ENCODE measurements around the gene STARD9. TPM values are rescaled to one million over a fixed set of nuclear protein-coding genes. Genes with fewer than 3 reads are reported as not detected.

The STARD9 gene
- total and polyA plus RNA-seq, 2 of the 13 experiments (the other 11 are each of a cell fraction or from before 2014, with no cell fraction given), result 5.3 to 7.5 TPM

GRCh38 chr15:42575188-42576039, at the start of gene STARD9 (continued):
- peak; percentile 44; the same call in 1 of the 2 replicates for TF ChIP-seq ZNF552 (CRISPR knock-in tag; IDR thresholded peaks at IDR 0.05; ENCODE audit: borderline replicate concordance)
- TF ChIP-seq BCL3 (CRISPR knock-in tag; IDR thresholded peaks at IDR 0.05), result peak; percentile 88
- no peak for TF ChIP-seq SCMH1 (CRISPR knock-in tag; IDR thresholded peaks at IDR 0.05; ENCODE audit: borderline replicate concordance)
- TF ChIP-seq HMGXB4 (CRISPR knock-in tag; IDR thresholded peaks at IDR 0.05; ENCODE audit: borderline replicate concordance in 1 of 2, low read depth in 1 of 2), result peak; percentile 8 to 74; a peak in 2 of 4 replicates
- no peak for TF ChIP-seq HCFC1 (IDR thresholded peaks at IDR 0.05; ENCODE audit: low read depth, low read length)
- no peak for TF ChIP-seq ZNF33B (CRISPR knock-in tag; IDR thresholded peaks at IDR 0.05)
- TF ChIP-seq ZMYM3 (CRISPR knock-in tag; IDR thresholded peaks at IDR 0.05), result no peak
- 0 out of 2 replicates have a peak, but pooled peaks have one; percentile 53 for TF ChIP-seq ZNF12 (CRISPR knock-in tag; IDR thresholded peaks at IDR 0.05)
- 0 out of 2 replicates have a peak, but pooled peaks have one; percentile 89 for TF ChIP-seq PCBP1 (IDR thresholded peaks at IDR 0.05; ENCODE audit: borderline replicate concordance, low read depth, low read length)
- TF ChIP-seq HIC2 (CRISPR knock-in tag; IDR thresholded peaks at IDR 0.05; ENCODE audit: low read depth), result peak; percentile 80; the same call in 1 of the 2 replicates
- peak; percentile 29 for TF ChIP-seq KLF6 (CRISPR knock-in tag; IDR thresholded peaks at IDR 0.05)
- no peak for TF ChIP-seq HDAC2 (CRISPR knock-in tag; IDR thresholded peaks at IDR 0.05)
- TF ChIP-seq LCORL (IDR thresholded peaks at IDR 0.05), result no peak
- peak; percentile 88 for TF ChIP-seq LCORL (CRISPR knock-in tag; IDR thresholded peaks at IDR 0.05)
- TF ChIP-seq ZFP91 (CRISPR knock-in tag; IDR thresholded peaks at IDR 0.05; ENCODE audit: borderline replicate concordance), result peak; percentile 74
- no peak for TF ChIP-seq IRX3 (CRISPR knock-in tag; IDR thresholded peaks at IDR 0.05; ENCODE audit: borderline replicate concordance, low read depth)
- no peak for TF ChIP-seq AGO1 (IDR thresholded peaks at IDR 0.05; ENCODE audit: low read depth, low read length, poor library complexity, severe bottlenecking)
- TF ChIP-seq HMG20B (CRISPR knock-in tag; conservative IDR thresholded peaks at IDR 0.05), result 0 out of 2 replicates have a peak, but pooled peaks have one; percentile 44
- TF ChIP-seq TFDP2 (CRISPR knock-in tag; IDR thresholded peaks at IDR 0.05), result no peak; the same call in 1 of the 2 replicates
- no peak for TF ChIP-seq ZNF124 (CRISPR knock-in tag; IDR thresholded peaks at IDR 0.05)
- TF ChIP-seq YEATS4 (CRISPR knock-in tag; IDR thresholded peaks at IDR 0.05; ENCODE audit: borderline replicate concordance), result peak; percentile 70; the same call in 1 of the 2 replicates
